Right lobe of liver (tissue), 4 donors: ENCODE measurements around the gene SLC39A12.

Experiments used
- POLR2A ChIP-seq: fragments of 450-650 bp; IDR thresholded peaks from one replicate; pipeline ENCODE4 v1.6.1; 2017; ENCODE audit warnings: antibody characterized with exemption, mild to moderate bottlenecking
- TF ChIP-seq, protein P1 (sequence below), 4 donors: fragments of 200-600 bp in 3 of 4; fragments of 450-650 bp in 1 of 4; IDR thresholded peaks; one replicate each; pipeline versions ENCODE4 v1.5.1 to v1.8.0; 2016 to 2022; ENCODE audit warnings: antibody characterized with exemption in 4 of 4, mild to moderate bottlenecking in 2 of 4
- donor health status: DM: no; HTN: no; CAD: no.
- donor health status: DM: no; HTN: no; CAD: no.
- donor health status: DM: no; HTN: yes; CAD: no.

- TF ChIP-seq, protein P1, sequence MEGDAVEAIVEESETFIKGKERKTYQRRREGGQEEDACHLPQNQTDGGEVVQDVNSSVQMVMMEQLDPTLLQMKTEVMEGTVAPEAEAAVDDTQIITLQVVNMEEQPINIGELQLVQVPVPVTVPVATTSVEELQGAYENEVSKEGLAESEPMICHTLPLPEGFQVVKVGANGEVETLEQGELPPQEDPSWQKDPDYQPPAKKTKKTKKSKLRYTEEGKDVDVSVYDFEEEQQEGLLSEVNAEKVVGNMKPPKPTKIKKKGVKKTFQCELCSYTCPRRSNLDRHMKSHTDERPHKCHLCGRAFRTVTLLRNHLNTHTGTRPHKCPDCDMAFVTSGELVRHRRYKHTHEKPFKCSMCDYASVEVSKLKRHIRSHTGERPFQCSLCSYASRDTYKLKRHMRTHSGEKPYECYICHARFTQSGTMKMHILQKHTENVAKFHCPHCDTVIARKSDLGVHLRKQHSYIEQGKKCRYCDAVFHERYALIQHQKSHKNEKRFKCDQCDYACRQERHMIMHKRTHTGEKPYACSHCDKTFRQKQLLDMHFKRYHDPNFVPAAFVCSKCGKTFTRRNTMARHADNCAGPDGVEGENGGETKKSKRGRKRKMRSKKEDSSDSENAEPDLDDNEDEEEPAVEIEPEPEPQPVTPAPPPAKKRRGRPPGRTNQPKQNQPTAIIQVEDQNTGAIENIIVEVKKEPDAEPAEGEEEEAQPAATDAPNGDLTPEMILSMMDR (IDR thresholded peaks at IDR 0.05) = no peak
- no peak for TF ChIP-seq POLR2A
Measured at GRCh38 chr10:17981766-17982380, 30.2 kb downstream of the SLC39A12 start.
